IMR-90 (cell line): Measurements from ENCODE around the gene SEPTIN10. TPM values are rescaled to one million over a fixed set of nuclear protein-coding genes. Genes with fewer than 3 reads are reported as not detected.

Experiments used
- ATAC-seq: fragments of 200-7000 bp; cut with Tn5 transposase; 2 replicates; pipeline ENCODE4 v1.9.1; 2020; ENCODE audit warnings: low read depth, mild to moderate bottlenecking, moderate library complexity
- BruUV-seq: library from RNA; stranded (reverse); fragments of 400-500 nt; replicated peaks from 2 replicates; lab custom pipeline; 2021; lab: Mats Ljungman, UMichigan
- CTCF ChIA-PET: fragments of 300-600 bp; formaldehyde crosslinking; extraction: SDS; loops from one replicate; lab custom pipeline; 2021; ENCODE audit warnings: antibody characterized with exemption; lab: Yijun Ruan, JAX
- POLR2A ChIA-PET: fragments of 300-600 bp; sonication (Branson Sonifier 250); formaldehyde crosslinking; loops from one replicate; lab custom pipeline; 2022; ENCODE audit warnings: antibody characterized with exemption; ENCODE audit not compliant: unreplicated experiment; lab: Charles Lee
- DNase-seq: peaks from one replicate; pipeline ENCODE4 v3.0.0; 2013
- H2AFZ ChIP-seq: replicated peaks from 2 replicates; pipeline ENCODE3; 2013; ENCODE audit warnings: low read length, mild to moderate bottlenecking; ENCODE audit not compliant: poor library complexity
- H2AK5ac ChIP-seq: 2 replicates; pipeline ENCODE4 v1.6.1; 2013; ENCODE audit warnings: low read depth, low read length, inconsistent platforms
- H2AK9ac ChIP-seq: replicated peaks from 2 replicates; pipeline ENCODE3; 2013; ENCODE audit warnings: mild to moderate bottlenecking, low read depth, low read length, moderate library complexity; ENCODE audit not compliant: poor library complexity
- H2BK120ac ChIP-seq: 2 replicates; pipeline ENCODE4 v1.6.1; 2013; ENCODE audit warnings: low read depth, low read length, inconsistent platforms
- H2BK15ac ChIP-seq: 3 replicates; pipeline ENCODE4 v1.6.1; 2013; ENCODE audit warnings: low read depth, low read length, inconsistent platforms
- H2BK20ac ChIP-seq: 2 replicates; pipeline ENCODE4 v1.6.1; 2013; ENCODE audit warnings: low read depth, mild to moderate bottlenecking, inconsistent platforms, low read length, moderate library complexity
- H2BK5ac ChIP-seq: 2 replicates; pipeline ENCODE4 v1.6.1; 2013; ENCODE audit warnings: mild to moderate bottlenecking, low read depth, low read length, inconsistent platforms; ENCODE audit not compliant: poor library complexity, severe bottlenecking
- H3K14ac ChIP-seq: replicated peaks from 2 replicates; pipeline ENCODE4 v1.6.1; 2013; ENCODE audit warnings: low read depth, low read length, inconsistent platforms
- H3K18ac ChIP-seq: 2 replicates; pipeline ENCODE4 v1.6.1; 2013; ENCODE audit warnings: low read depth, low read length, control low read depth
- H3K23ac ChIP-seq: 2 replicates; pipeline ENCODE4 v1.6.1; 2013; ENCODE audit warnings: low read depth, low read length, inconsistent platforms
- H3K27ac ChIP-seq: 2 replicates; pipeline ENCODE4 v1.5.1; 2013; ENCODE audit warnings: mild to moderate bottlenecking, control low read depth, low read length; ENCODE audit not compliant: insufficient read depth
- H3K27me3 ChIP-seq: 2 replicates; pipeline ENCODE4 v1.6.1; 2013; ENCODE audit warnings: low read length; ENCODE audit not compliant: control insufficient read depth, insufficient read depth
- H3K36me3 ChIP-seq: 2 replicates; pipeline ENCODE4 v1.6.1; 2013; ENCODE audit warnings: low read length, mixed read lengths; ENCODE audit not compliant: control insufficient read depth, insufficient read depth
- H3K4ac ChIP-seq: 2 replicates; pipeline ENCODE4 v1.6.1; 2013; ENCODE audit warnings: low read depth, low read length, inconsistent platforms
- H3K4me1 ChIP-seq: 2 replicates; pipeline ENCODE4 v1.6.1; 2013; ENCODE audit warnings: low read length, mixed read lengths; ENCODE audit not compliant: control insufficient read depth, insufficient read depth
- H3K4me2 ChIP-seq: 2 replicates; pipeline ENCODE4 v1.6.1; 2013; ENCODE audit warnings: low read depth, mild to moderate bottlenecking, control low read depth, low read length, moderate library complexity
- H3K4me3 ChIP-seq: 2 replicates; pipeline ENCODE4 v1.5.1; 2013; ENCODE audit warnings: low read depth, mild to moderate bottlenecking, control low read depth, low read length, moderate library complexity; ENCODE audit not compliant: insufficient read depth
- H3K56ac ChIP-seq: 2 replicates; pipeline ENCODE4 v1.6.1; 2013; ENCODE audit warnings: low read length, inconsistent platforms; ENCODE audit not compliant: insufficient read depth; ENCODE audit errors: extremely low read depth
- H3K79me1 ChIP-seq, 2 experiments: 2 replicates each; pipeline ENCODE4 v1.6.1; 2013; ENCODE audit warnings: low read length in 2 of 2, inconsistent platforms in 1 of 2, low read depth in 1 of 2
- H3K9ac ChIP-seq: 2 replicates; pipeline ENCODE4 v1.6.1; 2013; ENCODE audit warnings: low read depth, low read length, control low read depth
- H3K9me1 ChIP-seq: 2 replicates; pipeline ENCODE4 v1.6.1; 2013; ENCODE audit warnings: low read length, inconsistent platforms; ENCODE audit not compliant: insufficient read depth
- H3K9me3 ChIP-seq: 2 replicates; pipeline ENCODE4 v1.6.1; 2013; ENCODE audit warnings: low read length; ENCODE audit not compliant: control insufficient read depth, insufficient read depth
- H4K20me1 ChIP-seq: 2 replicates; pipeline ENCODE4 v1.6.1; 2013; ENCODE audit warnings: low read length, inconsistent platforms; ENCODE audit not compliant: insufficient read depth
- H4K5ac ChIP-seq: 2 replicates; pipeline ENCODE4 v1.6.1; 2013; ENCODE audit warnings: mild to moderate bottlenecking, low read depth, low read length, control low read depth
- H4K8ac ChIP-seq, 2 experiments: 2 replicates each; pipeline ENCODE4 v1.6.1; 2013; ENCODE audit warnings: low read depth in 2 of 2, low read length in 2 of 2, control low read depth in 1 of 2, inconsistent platforms in 1 of 2
- H4K91ac ChIP-seq: 2 replicates; pipeline ENCODE4 v1.6.1; 2013; ENCODE audit warnings: low read depth, low read length, inconsistent platforms; ENCODE audit not compliant: insufficient read depth
- BHLHE40 ChIP-seq: fragments of 150-350 bp; IDR thresholded peaks from 2 replicates; pipeline ENCODE4 v1.6.1; 2016; ENCODE audit warnings: mild to moderate bottlenecking, low read depth, low read length
- CEBPB ChIP-seq: IDR thresholded peaks from 2 replicates; pipeline ENCODE4 v1.6.1; 2012; ENCODE audit warnings: low read depth, low read length, improper control_type of control experiment
- CHD1 ChIP-seq: IDR thresholded peaks from 2 replicates; pipeline ENCODE4 v1.6.1; 2012; ENCODE audit warnings: low read depth, low read length, improper control_type of control experiment
- CTCF ChIP-seq: conservative IDR thresholded peaks from 2 replicates; pipeline ENCODE4 v1.5.1; 2012; ENCODE audit warnings: mild to moderate bottlenecking, low read depth, low read length, improper control_type of control experiment
- ELK1 ChIP-seq: fragments of 150-350 bp; IDR thresholded peaks from 2 replicates; pipeline ENCODE4 v1.6.1; 2016; ENCODE audit warnings: low read depth, mild to moderate bottlenecking, low read length, moderate library complexity, borderline replicate concordance
- FOS ChIP-seq: fragments of 150-350 bp; IDR thresholded peaks from 2 replicates; pipeline ENCODE4 v1.6.1; 2016; ENCODE audit warnings: low read depth, low read length
- MAZ ChIP-seq: IDR thresholded peaks from 2 replicates; pipeline ENCODE4 v1.6.1; 2012; ENCODE audit warnings: low read depth, mild to moderate bottlenecking, low read length, improper control_type of control experiment, moderate library complexity, borderline replicate concordance
- MXI1 ChIP-seq: IDR thresholded peaks from 2 replicates; pipeline ENCODE4 v1.6.1; 2012; ENCODE audit warnings: low read depth, mild to moderate bottlenecking, low read length, moderate library complexity, borderline replicate concordance
- NFE2L2 ChIP-seq: fragments of 150-350 bp; IDR thresholded peaks from 2 replicates; pipeline ENCODE4 v1.6.1; 2016; ENCODE audit warnings: low read depth, mild to moderate bottlenecking, low read length
- POLR2A ChIP-seq: IDR thresholded peaks from 2 replicates; pipeline ENCODE4 v1.6.1; 2012; ENCODE audit warnings: mild to moderate bottlenecking, low read depth, low read length
- RAD21 ChIP-seq: IDR thresholded peaks from 2 replicates; pipeline ENCODE4 v1.6.1; 2012; ENCODE audit warnings: low read length, improper control_type of control experiment
- RCOR1 ChIP-seq: IDR thresholded peaks from 2 replicates; pipeline ENCODE4 v1.6.1; 2012; ENCODE audit warnings: mild to moderate bottlenecking, low read length, improper control_type of control experiment; ENCODE audit not compliant: insufficient replicate concordance
- RFX5 ChIP-seq: IDR thresholded peaks from 2 replicates; pipeline ENCODE4 v1.8.0; 2012; ENCODE audit warnings: low read depth, mild to moderate bottlenecking, low read length, moderate library complexity
- SMC3 ChIP-seq: fragments of 150-350 bp; IDR thresholded peaks from 2 replicates; pipeline ENCODE4 v1.6.1; 2016; ENCODE audit warnings: low read depth, mild to moderate bottlenecking, antibody characterized with exemption, low read length, moderate library complexity
- USF2 ChIP-seq: fragments of 150-350 bp; IDR thresholded peaks from 2 replicates; pipeline ENCODE4 v1.6.1; 2017; ENCODE audit warnings: mild to moderate bottlenecking, antibody characterized with exemption, low read length, low read depth
- WGBS, 2 experiments: methylation state at CpG; one replicate each; pipeline versions ENCODE4 v1.1.5 to v1.1.7; 2013; ENCODE audit warnings: missing lambda C conversion rate in 2 of 2; ENCODE audit not compliant: insufficient read length in 1 of 2; ENCODE audit errors: extremely low coverage in 2 of 2; 5-methylcytosine and 5-hydroxymethylcytosine counted together
- dilution Hi-C: fragments of 300-500 bp; cut with HindIII; formaldehyde crosslinking; loops from one replicate; pipeline ENCODE4 v1.14.3; 2018; ENCODE audit warnings: low sequenced_read_pairs; ENCODE audit not compliant: unreplicated experiment
- in situ Hi-C: fragments of 300-500 bp; cut with MboI; formaldehyde crosslinking; loops from 3 replicates; pipeline ENCODE4 v1.14.3; 2019; ENCODE audit warnings: low sequenced_read_pairs, inconsistent platforms, mixed read lengths
- intact Hi-C: fragments of 100-400 bp; cut with micrococcal nuclease; formaldehyde crosslinking; loops from 2 replicates; pipeline ENCODE4 v1.10.0; 2022
- polyA plus RNA-seq, 3 experiments: library from polyadenylated mRNA; depleted of rRNA; stranded (reverse); fragments of >200 nt; gene quantifications; 2 replicates each; pipeline ENCODE4 v1.2.3, GENCODE V29; 2012; ENCODE audit warnings: low replicate concordance in 1 of 3
- total RNA-seq: library from RNA; depleted of rRNA; stranded (reverse); fragments of >200 nt; gene quantifications from 2 replicates; pipeline ENCODE4 v1.2.3, GENCODE V29; 2012

SEPTIN10 gene
- total and polyA plus RNA-seq, 2 of the 4 experiments (the other 2 are of a cell fraction) = 55.4 to 82.6 TPM

- H3K4me2 ChIP-seq = no peak overlapping the region
- intact Hi-C loops = no loop called here
- H2BK120ac ChIP-seq = no peak overlapping the region
- no peak overlapping the region for H4K5ac ChIP-seq
- DNase-seq (no peak), ATAC-seq (no peak)
- no peak overlapping the region for H3K56ac ChIP-seq
- H2BK15ac ChIP-seq = no peak overlapping the region
- H3K14ac ChIP-seq = no peak overlapping the region
- in situ Hi-C loops = no loop called here
- POLR2A ChIA-PET = no interaction called here
- H3K4ac ChIP-seq = no peak overlapping the region
- no TSS peak for BruUV-seq
- H2AK5ac ChIP-seq = no peak overlapping the region
- no peak overlapping the region for H3K9ac ChIP-seq
- H3K79me1 ChIP-seq = no peaks in the 10 kb centered on the region
- no peak overlapping the region for H4K8ac ChIP-seq
- H4K20me1 ChIP-seq = no peaks in the 10 kb centered on the region
- no peak overlapping the region for H2BK5ac ChIP-seq
- no peaks in the 10 kb centered on the region for H3K9me3 ChIP-seq
- CTCF ChIA-PET = no interaction called here
- 0 out of 2 replicates have a peak, but pooled peaks cover 2% of the 10 kb centered on the region for H3K27me3 ChIP-seq
- H3K23ac ChIP-seq = no peak overlapping the region
- 94% methylated on average over 3 of the region's 10 CpGs; no CpG with 5 or more reads in 1 of the 2 experiments for WGBS, 2 experiments
- no peak overlapping the region for H2AK9ac ChIP-seq
- no peaks in the 10 kb centered on the region for H3K9me1 ChIP-seq
- peaks cover 4% of the 10 kb centered on the region; the same call in 1 of the 2 replicates for H3K4me1 ChIP-seq
- H4K91ac ChIP-seq = no peak overlapping the region
- no peak overlapping the region for H3K18ac ChIP-seq
- no peak overlapping the region for H2BK20ac ChIP-seq
- no peaks in the 10 kb centered on the region for H3K36me3 ChIP-seq
- H2AFZ ChIP-seq = no peak overlapping the region
- no peak overlapping the region for H3K4me3 ChIP-seq
- dilution Hi-C loops = no loop called here
- H3K27ac ChIP-seq = no peak overlapping the region
- TF ChIP-seq RAD21 (no peak), ELK1 (no peak), USF2 (no peak), CHD1 (no peak), MXI1 (no peak), CTCF (no peak), POLR2A (no peak), RFX5 (no peak), SMC3 (no peak), MAZ (no peak), FOS (no peak), BHLHE40 (no peak), NFE2L2 (no peak), CEBPB (no peak), RCOR1 (no peak)
Observed at GRCh38 chr2:109633284-109633961, 19.7 kb upstream of the SEPTIN10 start.
